Measurements from ENCODE around the gene STK40. TPM values are rescaled to one million over a fixed set of nuclear protein-coding genes. Genes with fewer than 3 reads are reported as not detected.

STK40 gene
- total RNA-seq, 1 experiment from 2014 or later = 12.5 TPM

GRCh38 chr1:36377791-36378492, 7.8 kb downstream of the STK40 start:
- no peak for DNase-seq (ENCODE audit: extremely low read depth, low read depth)

GRCh38 chr1:36372617-36373016, 13.1 kb downstream of the STK40 start:
- DNase-seq (ENCODE audit: extremely low read depth, low read depth) = no peak

DNA sequence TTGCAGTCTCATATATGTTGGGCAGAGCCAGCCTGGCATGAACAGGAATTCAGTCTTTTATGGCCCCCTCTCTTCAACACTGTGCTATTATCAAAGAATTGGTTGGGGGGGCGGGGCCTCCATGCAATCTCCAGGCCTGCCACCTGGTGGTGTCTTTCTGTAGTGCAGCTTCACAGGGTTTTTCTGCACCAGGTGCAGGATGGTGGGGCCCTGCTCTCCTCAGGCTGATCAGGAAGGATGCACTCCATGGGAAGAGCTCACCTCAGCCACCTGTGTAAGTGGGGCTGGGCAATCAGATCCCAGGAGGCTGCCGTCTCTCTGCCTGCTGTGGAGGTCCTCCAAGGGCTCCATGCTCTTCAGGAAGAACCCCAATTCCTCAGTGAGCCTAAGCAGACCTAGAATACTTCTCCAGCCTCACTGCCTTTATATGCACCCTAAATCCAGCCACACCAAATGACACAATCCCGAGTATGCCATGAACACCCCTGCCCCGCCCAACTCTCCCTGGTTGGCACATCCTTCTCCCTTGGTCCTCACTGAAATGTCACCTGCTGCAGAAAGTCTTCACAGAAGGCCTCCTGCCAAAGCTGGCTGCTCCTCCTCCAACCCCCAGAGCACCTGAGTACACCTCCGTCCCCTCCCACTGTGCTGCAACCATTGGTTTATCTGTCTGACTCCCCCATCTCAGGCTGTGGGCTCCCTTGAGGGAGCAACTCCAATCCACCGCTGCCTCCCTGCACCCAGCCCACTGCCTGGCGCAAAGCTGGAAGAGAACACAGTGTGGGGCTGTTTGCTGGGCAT, 16.5 kb downstream of the STK40 start:
- peak; percentile 52 for DNase-seq (ENCODE audit: extremely low read depth, low read depth)

DNA sequence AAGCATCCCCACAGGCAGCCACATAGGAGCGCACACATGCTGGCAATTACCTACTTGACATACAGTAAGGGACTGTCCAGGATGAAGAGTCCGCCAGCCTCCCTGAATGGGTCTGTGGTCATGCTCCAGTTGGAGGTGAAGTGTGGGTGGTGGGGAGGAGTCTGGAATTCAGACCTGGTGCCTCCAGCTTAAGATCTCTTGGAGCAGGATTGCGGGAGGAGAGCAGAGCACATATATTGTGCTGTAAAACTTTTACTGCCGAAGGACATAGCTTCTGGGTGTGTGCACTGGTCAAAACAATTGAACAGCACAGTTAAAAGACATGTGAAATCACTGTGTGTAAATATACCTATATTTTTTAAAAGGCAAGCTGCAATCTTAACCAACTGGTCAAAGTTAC, 17.9 kb downstream of the STK40 start:
- no peak for DNase-seq (ENCODE audit: extremely low read depth, low read depth)

DNA sequence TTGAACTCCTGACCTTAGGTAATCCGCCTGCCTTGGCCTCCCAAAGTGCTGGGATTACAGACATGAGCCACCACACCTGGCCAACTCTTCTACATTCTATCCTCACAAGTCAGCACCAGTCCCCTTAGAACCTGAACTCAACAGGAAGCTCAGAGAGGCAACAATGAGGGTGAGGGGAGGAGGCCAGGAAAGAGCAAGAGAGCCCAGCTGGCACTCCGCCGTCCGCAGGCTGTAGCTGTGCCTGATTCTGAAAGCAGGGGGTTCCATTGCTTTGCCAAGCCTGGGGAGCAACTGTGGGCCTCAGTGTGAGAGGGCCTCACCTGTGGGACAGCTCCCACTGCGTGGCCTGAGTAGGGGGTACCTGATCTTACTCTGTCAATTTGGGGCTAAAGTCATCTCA, 18.7 kb downstream of the STK40 start:
- no peak for DNase-seq (ENCODE audit: extremely low read depth, low read depth)

GRCh38 chr1:36366091-36366661, 19.5 kb downstream of the STK40 start:
- DNase-seq (ENCODE audit: extremely low read depth, low read depth) = no peak

DNA sequence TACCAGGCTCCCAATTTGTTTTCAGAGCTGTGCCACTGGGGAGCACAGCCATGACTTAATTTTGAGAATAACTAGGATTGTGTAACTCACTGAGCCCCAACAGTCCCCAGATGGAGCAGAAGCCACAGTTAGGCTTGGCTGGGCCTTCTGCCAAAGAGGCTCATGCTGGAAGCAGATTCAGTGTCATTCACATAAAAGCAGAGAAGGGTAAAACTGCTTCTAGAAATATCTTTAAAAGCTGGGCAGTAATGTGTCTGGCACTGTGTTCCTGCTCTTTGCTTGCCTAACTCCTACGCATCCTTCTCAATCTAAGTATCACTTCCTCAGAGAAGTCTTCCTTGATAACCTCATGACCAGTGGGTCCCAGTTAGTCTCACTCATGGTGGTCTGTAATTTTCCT, 20.3 kb downstream of the STK40 start:
- no peak for DNase-seq (ENCODE audit: extremely low read depth, low read depth)

GRCh38 chr1:36359911-36360550, 25.7 kb downstream of the STK40 start:
- DNase-seq (ENCODE audit: extremely low read depth, low read depth) = no peak

GRCh38 chr1:36359383-36359782, 26.3 kb downstream of the STK40 start:
- no peak for DNase-seq (ENCODE audit: extremely low read depth, low read depth)

DNA sequence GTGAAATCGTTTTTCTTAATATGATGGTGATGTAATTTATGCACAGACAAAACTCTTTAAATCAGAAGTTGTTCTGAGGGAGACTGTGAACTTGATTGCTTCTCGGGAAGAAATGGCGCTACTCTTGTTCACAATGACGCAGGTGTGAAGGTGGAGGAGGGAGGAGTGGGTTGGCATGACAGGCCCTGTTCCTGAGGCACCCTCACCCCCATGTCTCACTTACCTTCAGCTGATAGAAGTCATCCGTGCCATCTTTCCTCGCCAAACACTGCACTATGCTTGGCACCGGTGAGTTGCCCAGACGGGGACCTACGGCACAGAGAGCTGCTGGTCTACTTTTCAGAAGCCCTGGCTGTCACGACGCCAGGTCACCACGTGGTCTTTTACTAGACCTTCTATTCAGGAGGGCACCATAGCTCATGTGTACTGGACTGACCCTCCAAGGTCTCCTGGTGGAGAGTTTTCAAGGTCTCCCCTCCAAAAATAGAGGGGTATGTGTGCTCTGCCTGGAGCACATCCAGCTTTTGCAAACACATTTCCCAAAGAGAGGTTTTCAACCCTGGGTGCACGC, 27.1 kb downstream of the STK40 start:
- no peak for DNase-seq (ENCODE audit: extremely low read depth, low read depth)

DNA sequence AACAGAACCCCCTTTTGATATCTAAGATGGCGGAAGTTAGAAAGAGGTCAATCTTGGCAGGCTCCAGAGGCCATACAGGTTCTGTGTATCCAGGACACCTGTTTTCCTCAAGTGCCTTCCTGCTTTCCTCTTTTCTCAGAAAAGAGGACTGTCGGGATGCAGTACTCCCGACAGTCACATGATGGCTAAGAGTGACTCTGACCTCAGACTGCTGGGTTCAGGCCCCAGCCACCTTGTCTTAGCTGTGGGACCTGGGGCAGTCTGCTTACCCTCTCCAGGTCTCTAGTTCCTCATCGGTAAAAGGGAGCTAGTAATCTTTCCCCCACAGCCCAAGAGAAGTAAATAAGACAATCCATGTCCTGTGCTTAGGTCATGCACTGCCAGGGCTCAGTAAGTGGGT, 29.9 kb downstream of the STK40 start:
- DNase-seq (ENCODE audit: extremely low read depth, low read depth) = no peak

GRCh38 chr1:36354486-36354885, 31.2 kb downstream of the STK40 start:
- DNase-seq (ENCODE audit: extremely low read depth, low read depth) = no peak

DNA sequence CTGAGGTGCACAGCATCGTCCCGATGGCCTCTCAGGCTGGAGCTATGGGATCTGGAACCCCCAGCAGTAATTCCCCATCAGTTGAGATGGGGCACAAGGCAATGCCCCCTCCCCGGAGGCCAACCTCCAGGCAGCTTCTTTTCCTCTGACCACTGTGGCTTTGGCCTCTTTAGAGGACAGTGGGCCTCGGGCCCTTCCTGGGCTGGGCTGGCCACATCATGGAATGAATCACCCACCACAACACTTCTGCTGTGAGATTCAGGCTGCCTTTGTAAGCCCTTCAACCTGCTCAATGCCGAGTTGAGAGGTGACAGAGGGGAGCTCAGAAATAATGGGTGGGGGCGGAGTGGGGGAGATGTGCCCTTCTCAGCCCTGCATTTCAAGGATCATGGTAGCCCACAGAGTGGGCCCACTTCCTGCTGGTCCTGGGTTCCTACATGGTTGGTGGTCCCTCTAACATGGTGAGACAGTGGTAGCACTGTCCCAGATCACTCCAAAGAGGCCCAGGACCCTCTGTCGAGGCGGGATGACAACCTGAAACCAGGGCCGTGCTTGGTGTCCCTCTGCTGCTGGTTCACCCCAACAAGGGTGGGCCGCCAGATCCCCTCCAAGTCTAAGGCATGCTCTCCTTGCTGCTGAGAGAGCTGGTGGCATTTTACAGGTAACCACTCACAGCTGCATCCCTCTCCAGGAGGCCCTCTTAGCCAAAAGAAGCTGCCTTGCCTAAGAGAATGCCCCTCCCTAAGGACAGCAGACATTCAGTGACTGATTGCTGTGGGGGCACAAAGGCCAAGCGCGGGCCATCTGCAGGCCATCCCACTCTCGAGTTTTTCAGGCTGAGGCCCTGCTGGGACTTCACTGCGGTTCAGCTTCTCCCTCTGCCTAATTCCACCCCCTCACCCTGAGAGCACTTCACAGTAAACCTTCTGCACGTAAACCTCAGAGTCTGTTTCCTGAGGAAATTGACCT, 32.5 kb downstream of the STK40 start:
- no peak for DNase-seq (ENCODE audit: extremely low read depth, low read depth)

DNA sequence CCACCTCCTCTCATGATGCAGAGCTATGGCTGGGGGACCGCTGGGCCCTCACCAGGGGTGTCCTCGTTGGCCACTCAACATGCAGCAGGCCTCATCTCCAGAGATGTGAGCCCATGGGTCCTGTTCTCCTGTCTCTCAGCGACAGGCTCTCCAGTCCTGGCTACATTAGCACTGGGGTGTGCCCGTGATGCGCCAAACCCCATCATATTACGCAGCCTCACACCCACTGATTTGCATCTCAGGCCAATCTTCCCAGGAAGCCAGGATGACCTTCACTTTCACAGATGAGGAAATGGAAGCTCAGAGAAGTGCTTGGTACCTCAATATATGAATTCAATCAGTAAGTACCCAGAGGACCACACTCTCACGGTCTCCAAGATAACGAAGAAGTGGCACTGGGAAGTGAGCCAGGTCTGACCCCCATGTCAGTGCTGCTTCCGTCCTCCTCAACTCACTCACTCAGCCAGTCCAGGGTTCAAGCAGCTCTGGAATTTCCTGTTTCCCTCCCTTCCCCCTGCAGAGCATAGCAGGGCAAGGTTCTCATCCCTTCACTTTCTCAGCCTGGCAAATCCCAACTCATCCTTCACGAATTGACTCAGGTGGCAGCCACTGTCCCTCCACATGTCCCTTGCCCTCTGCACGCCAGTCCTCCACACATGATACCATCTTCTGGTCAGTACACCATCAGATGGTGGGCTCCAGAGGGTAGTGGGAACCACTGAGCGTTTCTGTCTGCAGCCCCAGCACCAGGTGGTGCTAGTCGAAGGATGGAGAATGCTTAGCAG, 33.4 kb downstream of the STK40 start:
- DNase-seq (ENCODE audit: extremely low read depth, low read depth) = no peak

DNA sequence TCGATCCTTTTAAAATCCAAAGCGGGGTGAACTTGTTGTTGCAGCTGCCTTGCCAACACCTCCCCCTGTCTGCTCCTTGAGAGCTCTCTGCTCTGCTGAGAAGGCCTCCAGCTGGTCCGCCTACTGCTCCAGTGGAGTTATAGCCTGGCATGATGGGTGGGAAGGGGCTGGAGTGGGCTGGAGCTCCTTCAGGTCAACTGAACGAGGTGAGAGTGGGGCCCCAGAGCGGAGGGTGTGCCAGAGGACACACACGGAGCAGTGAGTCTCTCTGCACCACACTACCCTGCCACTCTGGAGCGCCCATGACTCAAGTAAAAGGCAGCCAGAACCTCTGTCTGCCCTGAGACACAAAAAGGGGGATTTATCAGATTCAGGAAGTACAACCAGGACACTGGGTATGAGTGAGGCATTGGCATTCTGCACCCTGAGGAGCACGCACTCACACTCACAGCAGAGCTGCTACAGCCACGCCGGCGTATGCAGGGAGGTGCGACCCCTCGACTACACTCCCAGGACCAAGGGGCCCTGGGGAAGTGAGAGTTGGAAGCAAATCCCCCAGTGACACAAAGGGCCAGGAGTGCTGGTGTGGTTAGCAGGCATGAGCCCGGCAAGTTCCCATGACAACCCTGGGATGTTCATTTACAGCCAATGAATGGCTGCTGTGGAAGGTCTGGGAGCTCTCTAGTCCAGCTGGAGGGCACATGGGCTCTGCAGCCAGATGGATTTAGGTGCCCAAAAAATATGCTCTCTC, 34.3 kb downstream of the STK40 start:
- DNase-seq (ENCODE audit: extremely low read depth, low read depth) = no peak

- DNase-seq (ENCODE audit: extremely low read depth, low read depth) = no peak
These were observed 35.0 kb downstream of the STK40 start for GRCh38 chr1:36350659-36351226.

DNA sequence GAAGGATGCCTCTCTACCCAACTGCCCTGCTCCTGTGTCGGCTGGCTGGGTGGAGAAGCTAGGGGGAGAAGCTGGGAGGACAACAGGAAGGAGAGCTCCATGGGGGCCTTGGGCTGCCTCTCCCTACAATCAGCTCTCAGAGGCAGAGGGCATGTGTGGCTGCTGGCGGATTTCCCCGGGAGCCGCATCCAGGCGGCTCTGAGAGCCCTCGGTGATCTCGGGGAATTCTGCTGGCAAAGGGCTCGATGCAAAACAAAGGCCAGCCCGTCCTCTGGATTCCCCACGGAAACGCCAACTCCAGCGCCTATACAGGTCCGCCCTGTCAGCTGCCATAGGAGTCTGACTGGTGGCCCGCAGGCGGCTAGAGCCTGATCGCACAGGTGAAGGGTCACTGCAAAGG, 35.9 kb downstream of the STK40 start:
- DNase-seq (ENCODE audit: extremely low read depth, low read depth) = no peak

DNA sequence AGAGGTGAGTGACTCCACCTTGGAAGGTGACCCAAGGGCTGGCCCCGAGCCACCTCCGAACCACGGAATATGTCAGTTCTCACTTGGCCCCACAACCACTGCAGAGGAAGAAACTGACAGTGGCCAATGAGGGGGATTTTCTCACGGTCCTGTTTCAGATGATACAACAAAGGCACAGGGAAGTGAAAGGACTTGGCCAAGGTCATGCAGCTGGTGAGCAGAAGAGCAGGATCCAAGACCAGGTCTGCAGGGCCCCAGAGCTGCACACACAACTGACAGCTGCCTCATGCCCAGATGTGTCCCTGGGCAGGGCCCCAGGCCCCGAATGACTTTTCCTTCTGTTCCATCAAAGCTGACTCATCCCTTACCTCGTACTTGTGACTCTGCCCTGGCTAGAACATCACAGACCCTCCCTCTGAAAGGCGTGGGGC, 36.5 kb downstream of the STK40 start:
- no peak for DNase-seq (ENCODE audit: extremely low read depth, low read depth)

Data from NCI-H460 (cell line).